ENCODE results near the gene METAP1. TPM values are rescaled to one million over a fixed set of nuclear protein-coding genes. Genes with fewer than 3 reads are reported as not detected.
"Not testable (repeated sequence)": the region's sequence is repeated elsewhere in the genome, so short reads cannot be mapped to it uniquely, and the experiment has no call there.

METAP1 gene
- total and polyA plus RNA-seq, 11 donors = 36.9 to 71.4 (median 63.6) TPM

GRCh38 chr4:99104153-99104552 is 108.6 kb downstream of the METAP1 start:
- ATAC-seq (no peak), DNase-seq (no peak)
- 88 to 89% (median 88%) methylated on average over 1 of the region's 1 CpG for WGBS, 4 donors
- H3K4me3 ChIP-seq = no peak overlapping the region
- H3K36me3 ChIP-seq = no peaks in the 10 kb centered on the region
- TF ChIP-seq CTCF (IDR thresholded peaks at IDR 0.05) (no peak), POLR2A (IDR thresholded peaks at IDR 0.05) (no peak)
- H3K27me3 ChIP-seq = no peaks in the 10 kb centered on the region
- intact Hi-C loops (cut with DNase I) = no loop called here
- no peak overlapping the region for H3K27ac ChIP-seq
- peaks cover 0 to 10% (median 0%) of the 10 kb centered on the region in 12 donors for H3K4me1 ChIP-seq
- no peaks in the 10 kb centered on the region for H3K9me3 ChIP-seq

DNA sequence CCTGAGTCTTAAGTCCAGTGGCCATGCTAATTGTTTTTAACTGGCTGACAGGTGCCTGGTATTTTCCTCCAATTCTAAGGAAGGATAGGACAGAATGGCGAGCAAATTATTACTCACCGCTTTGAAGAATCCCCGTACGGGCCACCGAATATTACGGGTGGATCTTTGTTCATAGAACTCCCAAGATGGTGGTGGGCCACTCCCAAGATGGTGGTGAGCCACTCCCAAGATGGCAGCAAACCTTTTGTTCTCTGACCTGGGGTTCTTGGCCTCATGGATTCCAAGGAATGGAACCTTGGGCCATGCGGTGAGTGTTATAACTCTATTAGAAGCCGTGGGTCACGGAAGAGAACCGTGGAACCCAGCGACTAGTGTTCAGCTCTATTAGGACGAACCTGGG is 113.8 kb downstream of the METAP1 start:
- DNase-seq; H3K9me3 ChIP-seq; H3K27ac ChIP-seq; H3K27me3 ChIP-seq; H3K36me3 ChIP-seq; H3K4me3 ChIP-seq; intact Hi-C loops (cut with DNase I); H3K4me1 ChIP-seq; ATAC-seq: not testable (repeated sequence)
- WGBS, 4 donors = 81 to 97% (median 91%) methylated on average over 12 of the region's 12 CpGs

Small RNA genes within 50 kb of the gene (microRNA-seq; reads per million reads assigned to microRNA genes)
- 0.58 to 2.4 (median 1.0) reads per million in 4 donors for gene MIR3684

Other genes with a start within 250 kb of the METAP1 start
- gene EIF4E, start 66.6 kb upstream of the METAP1 start, total RNA-seq = 10 to 100 TPM; 49.3 to 93.2 (median 62.2) TPM
- gene EIF4E, start 66.6 kb upstream of the METAP1 start, polyA plus RNA-seq = 10 to 100 TPM in 1 of 2 donors, 1 to 10 TPM in 1; 8.3 to 80.3 TPM
- 100 to 1,000 TPM; 122 to 246 (median 145) TPM for gene ADH5, start 93.1 kb downstream of the METAP1 start, total RNA-seq
- 100 to 1,000 TPM; 104 to 135 TPM for gene ADH5, start 93.1 kb downstream of the METAP1 start, polyA plus RNA-seq
- not detected for gene ADH4, start 148.6 kb downstream of the METAP1 start, total RNA-seq
- gene ADH4, start 148.6 kb downstream of the METAP1 start, polyA plus RNA-seq = under 1 TPM in 1 of 2 donors, not detected in 1; 0.12 TPM
- gene ADH6, start 223.5 kb downstream of the METAP1 start, total RNA-seq = not detected
- gene ADH6, start 223.5 kb downstream of the METAP1 start, polyA plus RNA-seq = not detected

Data from heart left ventricle (tissue), 16 donors.